Omental fat pad (tissue), 4 donors: ENCODE measurements around the gene CHRNG. TPM values are rescaled to one million over a fixed set of nuclear protein-coding genes. Genes with fewer than 3 reads are reported as not detected.

Experiments used
- ATAC-seq: fragments of 150-250 bp; one replicate; pipeline ENCODE4 v1.9.1; 2016; ENCODE audit warnings: mild to moderate bottlenecking, moderate library complexity; ENCODE audit not compliant: low FRiP score
- DNase-seq: peaks from one replicate; pipeline ENCODE4 v3.0.0-alpha.2; 2019; ENCODE audit warnings: low spot score
- total RNA-seq, 4 donors: library from RNA; depleted of rRNA; stranded (reverse); fragments of >200 nt; gene quantifications; one replicate each; pipeline ENCODE4 v1.1.0, GENCODE V29; 2016
- TF ChIP-seq, protein P1 (sequence below), 3 donors: fragments of 450-650 bp; IDR thresholded peaks; one replicate each; pipeline ENCODE4 v1.5.1; 2016 to 2017; ENCODE audit warnings: antibody characterized with exemption in 3 of 3, mild to moderate bottlenecking in 3 of 3, moderate library complexity in 2 of 3

CHRNG gene
- total RNA-seq, 4 donors from 2014 or later: not detected

GRCh38 chr2:232516551-232516950, 22.9 kb upstream of the CHRNG start:
- no peak for ATAC-seq
- TF ChIP-seq, protein P1, sequence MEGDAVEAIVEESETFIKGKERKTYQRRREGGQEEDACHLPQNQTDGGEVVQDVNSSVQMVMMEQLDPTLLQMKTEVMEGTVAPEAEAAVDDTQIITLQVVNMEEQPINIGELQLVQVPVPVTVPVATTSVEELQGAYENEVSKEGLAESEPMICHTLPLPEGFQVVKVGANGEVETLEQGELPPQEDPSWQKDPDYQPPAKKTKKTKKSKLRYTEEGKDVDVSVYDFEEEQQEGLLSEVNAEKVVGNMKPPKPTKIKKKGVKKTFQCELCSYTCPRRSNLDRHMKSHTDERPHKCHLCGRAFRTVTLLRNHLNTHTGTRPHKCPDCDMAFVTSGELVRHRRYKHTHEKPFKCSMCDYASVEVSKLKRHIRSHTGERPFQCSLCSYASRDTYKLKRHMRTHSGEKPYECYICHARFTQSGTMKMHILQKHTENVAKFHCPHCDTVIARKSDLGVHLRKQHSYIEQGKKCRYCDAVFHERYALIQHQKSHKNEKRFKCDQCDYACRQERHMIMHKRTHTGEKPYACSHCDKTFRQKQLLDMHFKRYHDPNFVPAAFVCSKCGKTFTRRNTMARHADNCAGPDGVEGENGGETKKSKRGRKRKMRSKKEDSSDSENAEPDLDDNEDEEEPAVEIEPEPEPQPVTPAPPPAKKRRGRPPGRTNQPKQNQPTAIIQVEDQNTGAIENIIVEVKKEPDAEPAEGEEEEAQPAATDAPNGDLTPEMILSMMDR (IDR thresholded peaks at IDR 0.05): no peak
- DNase-seq: no peak

DNA sequence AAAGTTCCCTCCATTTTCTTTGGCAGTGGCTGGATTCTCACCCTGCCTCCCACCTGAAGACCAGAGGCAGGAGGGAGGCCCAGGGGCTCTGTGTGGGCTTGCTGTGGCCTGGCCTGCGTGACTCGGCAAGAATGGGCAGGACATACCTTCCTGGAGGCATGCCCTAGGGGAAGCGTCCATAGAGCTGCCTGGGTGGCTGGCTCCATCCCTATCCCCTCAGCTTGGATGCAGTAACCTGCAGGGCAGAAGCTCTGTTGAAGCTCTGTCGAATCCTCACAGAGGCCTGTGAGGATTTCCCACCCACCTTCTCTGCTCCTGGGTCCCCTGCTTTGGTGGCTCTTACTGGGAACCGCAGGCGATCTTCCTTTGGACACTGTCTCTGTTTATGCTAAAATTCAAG, 20.6 kb upstream of the CHRNG start:
- ATAC-seq: no peak
- DNase-seq: no peak

DNA sequence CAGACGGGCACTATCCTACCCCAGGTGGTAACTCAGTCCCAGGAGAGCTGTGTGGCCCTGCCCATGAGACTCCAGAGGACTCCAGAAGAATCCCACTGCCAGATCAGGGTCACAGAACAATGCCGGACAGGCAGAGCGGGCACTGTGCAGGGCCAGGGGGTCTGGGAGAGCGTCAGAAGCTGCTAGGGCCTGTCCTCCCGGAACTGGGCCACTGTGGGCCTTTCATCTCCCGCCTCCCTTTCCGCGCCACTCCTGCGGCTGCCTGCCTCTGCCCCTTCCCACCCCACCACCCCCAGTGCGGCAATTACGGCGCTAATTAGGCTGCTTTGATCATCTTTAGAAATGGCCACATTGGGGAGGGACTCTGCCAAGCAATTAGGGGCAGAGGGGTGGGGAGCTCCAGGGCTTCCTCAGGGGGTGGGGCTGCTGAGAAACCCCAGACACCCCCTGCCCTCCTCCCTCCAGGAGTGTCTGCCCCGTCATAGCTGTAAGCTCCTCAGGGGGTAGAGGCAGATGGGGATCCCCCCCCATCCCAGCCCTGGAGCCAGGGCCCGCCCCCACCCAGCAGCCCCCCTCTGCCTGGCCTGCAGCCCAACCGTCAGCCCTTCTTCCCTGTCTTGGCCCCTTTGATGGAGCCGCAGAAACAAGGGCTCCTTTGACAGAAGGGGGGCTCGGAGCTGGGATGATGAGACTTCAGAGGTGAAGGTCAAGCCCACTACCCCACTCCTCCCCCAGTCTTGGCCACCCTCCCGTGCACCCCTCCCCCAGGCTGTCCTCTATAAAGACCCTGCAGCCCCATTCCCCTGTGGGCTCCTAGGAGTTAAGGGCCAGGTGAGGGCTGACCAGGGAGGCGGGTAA, 19.7 kb upstream of the CHRNG start, which contains the start of gene PRSS56:
TSS of gene PRSS56 (plus strand) at position 808 of the 858 bp plus-strand sequence. CDS start 211 bp downstream, outside the sequence.
- TF ChIP-seq, protein P1 (IDR thresholded peaks at IDR 0.05): no peak
- DNase-seq: no peak
- no peak for ATAC-seq

More for the DNA sequence above, 20.6 kb upstream of the CHRNG start:
- TF ChIP-seq, protein P1 (IDR thresholded peaks at IDR 0.05): no peak

DNA sequence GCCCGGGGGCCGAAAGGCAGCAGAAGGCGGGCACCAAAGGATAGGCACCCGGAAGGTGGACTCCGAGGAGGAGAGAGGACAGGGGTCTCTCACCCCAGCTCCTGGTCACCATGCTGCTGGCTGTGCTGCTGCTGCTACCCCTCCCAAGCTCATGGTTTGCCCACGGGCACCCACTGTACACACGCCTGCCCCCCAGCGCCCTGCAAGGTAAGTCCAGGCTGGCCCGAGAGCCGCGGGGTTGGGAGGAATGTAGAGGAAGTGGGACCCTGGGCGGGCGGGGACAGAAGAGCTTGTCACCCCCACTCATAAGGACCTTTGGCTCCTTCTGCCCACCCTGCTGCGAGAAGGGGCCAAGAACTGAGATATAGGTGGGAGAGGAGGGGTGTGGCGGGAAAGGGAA, 19.0 kb upstream of the CHRNG start:
- TF ChIP-seq, protein P1 (IDR thresholded peaks at IDR 0.05): no peak
- no peak for ATAC-seq

GRCh38 chr2:232521098-232521497, 18.4 kb upstream of the CHRNG start:
- TF ChIP-seq, protein P1 (IDR thresholded peaks at IDR 0.05): no peak
- ATAC-seq: no peak

More for the DNA sequence above, 19.0 kb upstream of the CHRNG start:
- DNase-seq: no peak

GRCh38 chr2:232521959-232522622, 17.4 kb upstream of the CHRNG start:
- peak; percentile 41 for DNase-seq
- peak; percentile 46 for ATAC-seq
- TF ChIP-seq, protein P1 (IDR thresholded peaks at IDR 0.05): peak in 1 of 3 donors; percentile 80

More at GRCh38 chr2:232521098-232521497, 18.4 kb upstream of the CHRNG start:
- no peak for DNase-seq
